ENCODE data around the gene COX7B2. TPM values are rescaled to one million over a fixed set of nuclear protein-coding genes. Genes with fewer than 3 reads are reported as not detected.

The COX7B2 gene
- total RNA-seq, 1 experiment from 2014 or later, result not detected

GRCh38 chr4:46952451-46952850 lies 43.4 kb upstream of the COX7B2 start:
- H3K27ac ChIP-seq (ENCODE audit: low read depth, low read length), result no peak overlapping the region
- H3K4me1 ChIP-seq (ENCODE audit: control insufficient read depth in 1 of 2, insufficient read depth in 2 of 2, low read length in 2 of 2), result no peaks in the 10 kb centered on the region
- ATAC-seq, result no peak
- H3K27me3 ChIP-seq (ENCODE audit: insufficient read depth, low read length), result no peaks in the 10 kb centered on the region
- no TSS peak for BruUV-seq (replicated peaks)
- no peaks in the 10 kb centered on the region for H3K79me2 ChIP-seq (ENCODE audit: insufficient read depth, low read length)
- H3K4me2 ChIP-seq (ENCODE audit: low read length), result no peak overlapping the region
- ChIA-PET POLR2A (no interaction called here), RAD21 (ENCODE audit: low non-redundant PET in 1 of 2, low total read pairs in 2 of 2, uncharacterized antibody in 2 of 2, unreplicated experiment in 2 of 2) (no interaction called here), CTCF (no interaction called here)
- H3K36me3 ChIP-seq (ENCODE audit: control insufficient read depth in 1 of 2, insufficient read depth in 2 of 2, low read length in 2 of 2), result no peaks in the 10 kb centered on the region
- TF ChIP-seq POLR2A (IDR thresholded peaks at IDR 0.05; ENCODE audit: borderline replicate concordance, extremely low read depth, insufficient read depth, insufficient read length) (no peak), ZBTB33 (IDR thresholded peaks at IDR 0.05; ENCODE audit: extremely low read depth, insufficient replicate concordance, low read length) (no peak), YY1 (IDR thresholded peaks at IDR 0.05; ENCODE audit: extremely low read depth, insufficient replicate concordance, low read depth, low read length) (no peak)
- no peak overlapping the region for H3K9ac ChIP-seq (ENCODE audit: low read length)
- H2AFZ ChIP-seq (ENCODE audit: low read depth, low read length, poor library complexity, severe bottlenecking), result no peak overlapping the region
- no peaks in the 10 kb centered on the region for H3K9me3 ChIP-seq (ENCODE audit: control insufficient read depth in 1 of 2, insufficient read depth in 1 of 2, low read depth in 1 of 2, low read length in 2 of 2)
- no peaks in the 10 kb centered on the region for H3K9me2 ChIP-seq (ENCODE audit: insufficient read depth)
- DNase-seq (ENCODE audit: low read depth, low spot score), result no peak
- H4K20me1 ChIP-seq (ENCODE audit: insufficient read depth), result no peaks in the 10 kb centered on the region
- intact Hi-C loops (cut with micrococcal nuclease), result no loop called here
- H3K4me3 ChIP-seq (replicated peaks in 1 of 2; ENCODE audit: low read depth in 1 of 2, low read length in 2 of 2), result no peak overlapping the region

GRCh38 chr4:46950826-46951225 lies 41.8 kb upstream of the COX7B2 start:
- no peaks in the 10 kb centered on the region for H3K9me2 ChIP-seq (ENCODE audit: insufficient read depth)
- no peak overlapping the region for H3K27ac ChIP-seq (ENCODE audit: low read depth, low read length)
- no peak overlapping the region for H2AFZ ChIP-seq (ENCODE audit: low read depth, low read length, poor library complexity, severe bottlenecking)
- ChIA-PET CTCF (no interaction called here), RAD21 (ENCODE audit: low non-redundant PET in 1 of 2, low total read pairs in 2 of 2, uncharacterized antibody in 2 of 2, unreplicated experiment in 2 of 2) (no interaction called here), POLR2A (no interaction called here)
- BruUV-seq (replicated peaks), result no TSS peak
- intact Hi-C loops (cut with micrococcal nuclease), result no loop called here
- ATAC-seq, result no peak
- no peak overlapping the region for H3K9ac ChIP-seq (ENCODE audit: low read length)
- H3K4me3 ChIP-seq (replicated peaks in 1 of 2; ENCODE audit: low read depth in 1 of 2, low read length in 2 of 2), result no peak overlapping the region
- H3K9me3 ChIP-seq (ENCODE audit: control insufficient read depth in 1 of 2, insufficient read depth in 1 of 2, low read depth in 1 of 2, low read length in 2 of 2), result no peaks in the 10 kb centered on the region
- no peaks in the 10 kb centered on the region for H3K79me2 ChIP-seq (ENCODE audit: insufficient read depth, low read length)
- no peak for DNase-seq (ENCODE audit: low read depth, low spot score)
- H3K27me3 ChIP-seq (ENCODE audit: insufficient read depth, low read length), result no peaks in the 10 kb centered on the region
- no peaks in the 10 kb centered on the region for H3K36me3 ChIP-seq (ENCODE audit: control insufficient read depth in 1 of 2, insufficient read depth in 2 of 2, low read length in 2 of 2)
- no peak for TF ChIP-seq YY1 (IDR thresholded peaks at IDR 0.05; ENCODE audit: extremely low read depth, insufficient replicate concordance, low read depth, low read length)
- TF ChIP-seq FOSL1 (IDR thresholded peaks at IDR 0.05; ENCODE audit: low read depth), result no peak
- TF ChIP-seq RAD21 (IDR thresholded peaks at IDR 0.05; ENCODE audit: low read depth), result no peak
- TF ChIP-seq EGR1 (IDR thresholded peaks at IDR 0.05; ENCODE audit: low read depth), result no peak
- no peak for TF ChIP-seq TCF7L2 (IDR thresholded peaks at IDR 0.05; ENCODE audit: borderline replicate concordance, extremely low read depth, insufficient read depth, insufficient read length)
- no peak for TF ChIP-seq CBX3 (IDR thresholded peaks at IDR 0.05; ENCODE audit: low read depth)
- no peak for TF ChIP-seq SIN3A (IDR thresholded peaks at IDR 0.05; ENCODE audit: low read depth)
- no peak for TF ChIP-seq ZBTB33 (IDR thresholded peaks at IDR 0.05; ENCODE audit: extremely low read depth, insufficient replicate concordance, low read length)
- no peak for TF ChIP-seq CTCF (IDR thresholded peaks at IDR 0.05 in 2 of 3, conservative IDR thresholded peaks at IDR 0.05 in 1 of 3; ENCODE audit: borderline replicate concordance in 1 of 3, insufficient read depth in 1 of 3, low read depth in 2 of 3, low read length in 2 of 3)
- no peak for TF ChIP-seq SP1 (IDR thresholded peaks at IDR 0.05; ENCODE audit: low read depth)
- TF ChIP-seq ZFX (IDR thresholded peaks at IDR 0.05), result no peak
- TF ChIP-seq CEBPB (IDR thresholded peaks at IDR 0.05; ENCODE audit: low read depth), result no peak
- no peak for TF ChIP-seq JUND (IDR thresholded peaks at IDR 0.05)
- H4K20me1 ChIP-seq (ENCODE audit: insufficient read depth), result no peaks in the 10 kb centered on the region
- H3K4me1 ChIP-seq (ENCODE audit: control insufficient read depth in 1 of 2, insufficient read depth in 2 of 2, low read length in 2 of 2), result no peaks in the 10 kb centered on the region
- H3K4me2 ChIP-seq (ENCODE audit: low read length), result no peak overlapping the region

Data from HCT116 (cell line).